Stimulated activated naive CD8-positive, alpha-beta T cell treated with anti-CD3 and anti-CD28 coated beads, Interleukin-15, amount 100 ng/mL, for 72 hours (primary cell): ENCODE results near the gene ATOH7.
"Not testable (repeated sequence)": the region's sequence is repeated elsewhere in the genome, so short reads cannot be mapped to it uniquely, and the experiment has no call there.

ENCODE experiments used
- ATAC-seq: fragments of 150-1000 bp; cut with Tn5 transposase; 2 replicates; pipeline ENCODE4 v1.10.0; 2021; ENCODE audit warnings: mild to moderate bottlenecking, moderate library complexity
- DNase-seq, 2 donors: peaks; one replicate each; pipeline ENCODE4 v3.0.0; 2021 to 2022
- H3K27ac Mint-ChIP-seq, 2 donors: one replicate each; pipeline ENCODE4 v1.8.0; 2022; ENCODE audit warnings: mild to moderate bottlenecking in 2 of 2, mixed read lengths in 2 of 2, moderate library complexity in 2 of 2
- H3K27me3 Mint-ChIP-seq: one replicate; pipeline ENCODE4 v1.8.0; 2022; ENCODE audit warnings: mixed read lengths
- H3K4me1 Mint-ChIP-seq: one replicate; pipeline ENCODE4 v1.8.0; 2022; ENCODE audit warnings: mild to moderate bottlenecking, mixed read lengths
- H3K4me3 Mint-ChIP-seq, 2 donors: one replicate each; pipeline ENCODE4 v1.8.0; 2022; ENCODE audit warnings: mild to moderate bottlenecking in 2 of 2, mixed read lengths in 2 of 2, moderate library complexity in 1 of 2
- H3K9me3 Mint-ChIP-seq, 2 donors: one replicate each; pipeline ENCODE4 v1.8.0; 2022; ENCODE audit warnings: mixed read lengths in 2 of 2

ATOH7 gene

GRCh38 chr10:68231817-68232251 is at the start of gene ATOH7:
ATOH7 (minus strand) TSS chr10:68232113; CDS start chr10:68231677, 436 bp downstream.
- no peak for ATAC-seq

GRCh38 chr10:68280758-68281157 is 48.8 kb upstream of the ATOH7 start:
- DNase-seq (no peak), ATAC-seq (no peak)
- H3K4me3 Mint-ChIP-seq: no peak overlapping the region
- H3K27ac Mint-ChIP-seq: peak overlapping the region in 1 of 2 donors; percentile 42
- peaks cover 8 to 24% of the 10 kb centered on the region in 2 donors for H3K9me3 Mint-ChIP-seq
- no peaks in the 10 kb centered on the region for H3K27me3 Mint-ChIP-seq
- peaks cover 6% of the 10 kb centered on the region for H3K4me1 Mint-ChIP-seq

More at GRCh38 chr10:68231817-68232251, at the start of gene ATOH7:
- Mint-ChIP-seq H3K4me3 (peak within 1 kb of the TSS; percentile 82), H3K27me3 (peaks cover 56% of the 10 kb centered on the region), H3K9me3 (no peaks in the 10 kb centered on the region), H3K27ac (no peak within 1 kb of the TSS), H3K4me1 (peaks cover 12% of the 10 kb centered on the region)
- no peak for DNase-seq

- H3K9me3 Mint-ChIP-seq: peaks cover 8 to 24% of the 10 kb centered on the region in 2 donors
Observed at GRCh38 chr10:68278906-68279753, 47.2 kb upstream of the ATOH7 start.

GRCh38 chr10:68277814-68278213 is 45.9 kb upstream of the ATOH7 start:
- not testable (repeated sequence) for ATAC-seq, H3K27me3 Mint-ChIP-seq, H3K4me3 Mint-ChIP-seq, DNase-seq, H3K4me1 Mint-ChIP-seq
- Mint-ChIP-seq H3K27ac (peak overlapping the region in 1 of 2 donors; percentile 12), H3K9me3 (peaks cover 8 to 24% of the 10 kb centered on the region in 2 donors)

More at GRCh38 chr10:68278906-68279753, 47.2 kb upstream of the ATOH7 start:
- H3K4me1 Mint-ChIP-seq, H3K27ac Mint-ChIP-seq, H3K27me3 Mint-ChIP-seq, ATAC-seq, DNase-seq, H3K4me3 Mint-ChIP-seq: not testable (repeated sequence)

GRCh38 chr10:68276224-68276623 is 44.3 kb upstream of the ATOH7 start:
- Mint-ChIP-seq H3K27ac (no peak overlapping the region), H3K4me1 (no peaks in the 10 kb centered on the region), H3K9me3 (peaks cover 8 to 24% of the 10 kb centered on the region in 2 donors), H3K27me3 (peaks cover 4% of the 10 kb centered on the region), H3K4me3 (no peak overlapping the region)
- ATAC-seq (no peak), DNase-seq (no peak)

- H3K4me3 Mint-ChIP-seq: no peak overlapping the region
- H3K4me1 Mint-ChIP-seq: no peaks in the 10 kb centered on the region
- H3K27ac Mint-ChIP-seq: no peak overlapping the region
- peaks cover 8% of the 10 kb centered on the region for H3K27me3 Mint-ChIP-seq
- no peak for ATAC-seq
- DNase-seq: no peak
- H3K9me3 Mint-ChIP-seq: peaks cover 8 to 24% of the 10 kb centered on the region in 2 donors
Observed at GRCh38 chr10:68275600-68276126, 43.8 kb upstream of the ATOH7 start.

DNA sequence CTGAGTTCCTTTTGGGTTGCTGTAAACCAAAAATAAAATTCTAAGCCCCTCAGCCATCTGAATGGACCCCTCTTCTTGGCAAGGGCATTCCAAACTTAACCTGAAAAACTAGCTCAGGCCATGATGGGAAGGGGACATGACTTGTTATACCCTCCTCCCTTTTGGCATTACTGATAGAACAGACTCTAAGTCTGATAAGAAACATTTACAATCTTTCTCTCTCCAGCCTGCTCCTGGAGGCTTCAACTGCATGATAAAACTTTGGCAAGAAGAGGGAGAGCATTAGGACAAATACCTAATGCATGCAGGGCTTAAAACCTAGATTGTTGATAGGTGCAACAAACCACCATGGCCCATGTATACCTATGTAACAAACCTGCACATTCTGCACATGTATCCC is 40.9 kb upstream of the ATOH7 start:
- DNase-seq: no peak
- ATAC-seq: no peak
- Mint-ChIP-seq H3K27ac (no peak overlapping the region), H3K4me3 (no peak overlapping the region), H3K9me3 (peaks cover 8 to 14% of the 10 kb centered on the region in 2 donors), H3K27me3 (peaks cover 8% of the 10 kb centered on the region), H3K4me1 (no peaks in the 10 kb centered on the region)

DNA sequence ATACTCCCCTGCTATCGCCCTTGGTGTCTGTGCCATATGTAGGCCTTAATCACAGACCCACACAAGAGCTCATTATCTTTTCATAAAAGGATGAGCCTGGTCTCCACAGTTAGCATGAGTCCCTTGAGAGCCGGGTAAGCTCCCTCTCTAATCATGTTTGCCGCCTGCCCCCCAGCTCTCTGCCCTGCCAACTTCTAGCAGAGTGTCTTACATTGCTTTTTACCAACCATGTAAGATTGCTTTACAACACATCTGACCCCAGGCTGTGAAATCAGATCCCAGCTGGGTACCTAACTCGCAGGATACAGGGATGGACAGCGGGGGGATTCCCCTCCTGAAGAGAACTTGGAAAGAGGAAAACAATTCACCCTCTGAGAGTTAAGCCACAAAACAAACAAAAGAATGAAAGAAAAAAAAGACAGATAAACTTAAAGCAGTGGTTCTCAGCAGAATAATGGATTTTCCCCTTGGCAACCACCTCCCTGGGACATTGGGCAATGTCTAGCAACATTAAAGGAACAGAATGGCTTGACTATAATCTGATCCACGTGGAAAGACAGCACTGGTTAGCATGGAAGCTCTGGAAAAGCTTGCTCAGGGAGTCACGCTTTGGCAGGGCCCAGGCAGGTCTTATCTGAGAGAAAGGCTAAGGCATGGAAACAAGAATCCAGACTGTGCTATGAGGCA is 39.4 kb upstream of the ATOH7 start:
- no peak for ATAC-seq
- H3K4me1 Mint-ChIP-seq: no peaks in the 10 kb centered on the region
- H3K9me3 Mint-ChIP-seq: no peaks in the 10 kb centered on the region
- no peak overlapping the region for H3K27ac Mint-ChIP-seq
- H3K27me3 Mint-ChIP-seq: peaks cover 8% of the 10 kb centered on the region
- H3K4me3 Mint-ChIP-seq: no peak overlapping the region
- DNase-seq: no peak

DNA sequence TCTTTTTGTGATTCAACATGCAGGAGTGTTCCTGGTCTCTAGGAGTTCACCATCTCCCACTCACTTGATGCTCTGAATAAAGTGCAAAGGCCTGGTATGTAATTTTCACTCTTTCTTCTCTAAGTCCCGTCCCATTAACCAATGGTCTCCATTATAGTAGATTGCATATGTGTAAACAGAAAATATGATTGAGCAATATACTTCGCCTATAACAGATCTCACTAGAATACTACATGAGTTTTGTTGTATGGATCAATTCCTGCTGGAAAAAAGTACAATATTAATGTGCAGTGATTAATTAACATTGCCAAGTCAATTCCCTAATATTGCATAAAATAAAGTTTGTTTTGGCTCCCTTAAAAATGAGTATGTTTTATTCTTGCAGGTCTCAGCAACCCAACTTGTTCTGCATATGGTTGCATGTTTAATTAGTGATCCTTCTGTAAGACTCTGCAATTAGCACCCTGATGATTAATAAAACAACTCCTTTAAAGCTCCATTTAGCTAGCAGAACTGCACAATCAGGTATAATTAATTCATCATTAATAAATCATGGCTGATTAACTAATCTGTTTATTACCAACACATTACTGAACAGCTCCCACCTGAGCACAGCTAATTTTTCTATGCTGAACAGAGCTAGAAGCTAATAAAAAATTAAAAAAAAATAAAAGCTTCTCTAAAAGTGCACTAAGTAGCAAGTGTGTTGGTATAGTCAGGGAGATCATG is 37.8 kb upstream of the ATOH7 start:
- DNase-seq: no peak
- H3K4me3 Mint-ChIP-seq: no peak overlapping the region
- no peak overlapping the region for H3K27ac Mint-ChIP-seq
- H3K9me3 Mint-ChIP-seq: peaks cover 0 to 2% of the 10 kb centered on the region in 2 donors
- H3K27me3 Mint-ChIP-seq: peaks cover 8% of the 10 kb centered on the region
- no peaks in the 10 kb centered on the region for H3K4me1 Mint-ChIP-seq
- no peak for ATAC-seq

- H3K4me3 Mint-ChIP-seq: no peak overlapping the region
- DNase-seq (no peak), ATAC-seq (no peak)
- H3K4me1 Mint-ChIP-seq: no peaks in the 10 kb centered on the region
- peaks cover 0 to 8% of the 10 kb centered on the region in 2 donors for H3K9me3 Mint-ChIP-seq
- no peaks in the 10 kb centered on the region for H3K27me3 Mint-ChIP-seq
- no peak overlapping the region for H3K27ac Mint-ChIP-seq
Observed at GRCh38 chr10:68261132-68261856, 29.4 kb upstream of the ATOH7 start.

DNA sequence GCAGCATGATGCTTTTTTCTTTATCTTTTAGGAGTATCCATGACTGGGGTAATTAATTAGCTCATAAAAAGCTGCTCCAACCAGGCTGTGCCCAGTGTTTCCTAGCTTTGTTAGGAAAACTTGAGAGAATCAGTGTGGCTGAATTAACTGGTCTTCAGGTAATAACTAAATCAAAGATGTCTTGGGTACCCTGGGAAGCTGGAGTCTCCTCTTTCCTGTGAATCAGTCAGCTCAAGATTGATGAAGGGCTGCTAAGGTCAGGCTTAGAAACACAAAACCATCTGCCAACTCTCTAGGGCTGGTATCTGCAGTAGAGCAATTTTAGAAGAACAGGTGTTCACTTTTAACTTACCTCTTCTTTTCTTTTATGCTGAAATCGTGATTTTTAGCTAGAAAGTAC is 21.4 kb upstream of the ATOH7 start:
- ATAC-seq (no peak), DNase-seq (no peak)
- Mint-ChIP-seq H3K27me3 (no peaks in the 10 kb centered on the region), H3K9me3 (no peaks in the 10 kb centered on the region), H3K4me1 (peaks cover 8% of the 10 kb centered on the region), H3K4me3 (no peak overlapping the region), H3K27ac (no peak overlapping the region)

DNA sequence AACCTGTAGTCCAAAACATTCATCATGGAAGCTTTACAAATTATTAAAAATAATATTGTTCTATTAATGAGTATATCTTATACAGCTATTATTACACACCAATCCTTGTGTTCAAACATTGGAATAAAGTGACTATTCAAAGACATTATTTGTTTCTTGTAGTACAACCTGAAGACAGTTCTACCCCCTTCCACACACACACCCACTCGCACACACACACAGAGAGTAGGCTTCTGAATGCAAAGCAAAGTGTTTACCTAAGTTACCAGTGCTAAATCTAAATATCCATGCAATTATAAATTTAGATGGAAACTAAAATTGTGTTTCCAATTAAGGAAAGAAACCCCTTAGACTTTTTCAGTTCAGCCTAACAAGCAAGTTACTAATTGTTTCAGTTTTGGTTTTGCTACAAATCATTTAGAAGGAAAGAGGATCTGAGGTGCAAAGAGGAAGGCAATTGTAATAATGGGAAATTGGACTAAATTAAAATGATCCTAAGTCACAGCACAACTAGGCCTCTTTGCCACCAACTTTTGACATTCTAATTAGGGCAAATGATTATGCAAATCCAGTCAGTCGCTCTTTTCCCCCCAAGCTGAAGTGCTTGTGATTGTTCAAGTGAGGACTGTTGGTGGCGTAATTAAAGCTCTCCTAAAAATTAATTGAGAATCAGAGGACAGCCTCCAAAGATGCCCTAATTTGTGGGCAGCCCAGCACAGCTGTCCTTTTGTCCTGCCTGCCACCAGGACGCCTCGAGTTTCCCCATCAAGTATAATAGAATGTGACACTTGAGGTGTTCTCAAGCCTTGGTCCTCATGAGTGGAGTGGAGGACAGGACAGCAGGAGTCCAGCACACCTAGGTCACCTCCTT is 19.9 kb upstream of the ATOH7 start:
- ATAC-seq: no peak

GRCh38 chr10:68251151-68251550 is 19.2 kb upstream of the ATOH7 start:
- H3K9me3 Mint-ChIP-seq: no peaks in the 10 kb centered on the region
- ATAC-seq (no peak), DNase-seq (no peak)
- H3K27me3 Mint-ChIP-seq: no peaks in the 10 kb centered on the region
- peaks cover 8% of the 10 kb centered on the region for H3K4me1 Mint-ChIP-seq
- H3K4me3 Mint-ChIP-seq: no peak overlapping the region
- H3K27ac Mint-ChIP-seq: no peak overlapping the region

More for the DNA sequence above, 19.9 kb upstream of the ATOH7 start:
- H3K9me3 Mint-ChIP-seq: no peaks in the 10 kb centered on the region
- H3K27me3 Mint-ChIP-seq: no peaks in the 10 kb centered on the region
- H3K4me1 Mint-ChIP-seq: peaks cover 8% of the 10 kb centered on the region
- DNase-seq: no peak
- no peak overlapping the region for H3K4me3 Mint-ChIP-seq
- H3K27ac Mint-ChIP-seq: no peak overlapping the region

- H3K4me3 Mint-ChIP-seq: no peak overlapping the region
- H3K27me3 Mint-ChIP-seq: no peaks in the 10 kb centered on the region
- ATAC-seq: no peak
- no peak overlapping the region for H3K27ac Mint-ChIP-seq
- H3K9me3 Mint-ChIP-seq: no peaks in the 10 kb centered on the region
- DNase-seq: no peak
- peaks cover 8% of the 10 kb centered on the region for H3K4me1 Mint-ChIP-seq
Observed at GRCh38 chr10:68249297-68249696, 17.4 kb upstream of the ATOH7 start.
